Keratinocyte (primary cell): ENCODE results near the gene LANCL3. TPM values are rescaled to one million over a fixed set of nuclear protein-coding genes. Genes with fewer than 3 reads are reported as not detected.
"Not testable (repeated sequence)": the region's sequence is repeated elsewhere in the genome, so short reads cannot be mapped to it uniquely, and the experiment has no call there.

Experiments used
- DNase-seq: peaks from one replicate; pipeline ENCODE4 v3.0.0-alpha.2; 2011; ENCODE audit warnings: low read depth, missing footprints, low spot score
- FAIRE-seq: peaks from 2 replicates; lab custom pipeline; 2011; peaks lifted over from hg19 to GRCh38; lab: Jason Lieb, UNC
- H2AFZ ChIP-seq: 2 replicates; pipeline ENCODE4 v1.6.0; 2012; ENCODE audit warnings: low read length, control low read depth, inconsistent platforms; ENCODE audit not compliant: control insufficient read depth
- H3K27ac ChIP-seq: 2 replicates; pipeline ENCODE4 v1.5.1; 2011; ENCODE audit warnings: low read length; ENCODE audit not compliant: control insufficient read depth, insufficient read depth
- H3K27me3 ChIP-seq: 3 replicates; pipeline ENCODE4 v1.6.0; 2011; ENCODE audit warnings: low read length; ENCODE audit not compliant: control insufficient read depth, insufficient read depth; ENCODE audit errors: extremely low read depth
- H3K36me3 ChIP-seq, 2 experiments: 2 replicates in 1 of 2; 3 replicates in 1 of 2; pipeline ENCODE4 v1.5.1; 2011; ENCODE audit warnings: low read length in 2 of 2, mild to moderate bottlenecking in 1 of 2; ENCODE audit not compliant: control insufficient read depth in 2 of 2, insufficient read depth in 2 of 2; ENCODE audit errors: extremely low read depth in 1 of 2
- H3K4me1 ChIP-seq: 3 replicates; pipeline ENCODE4 v1.5.1; 2011; ENCODE audit warnings: low read length; ENCODE audit not compliant: control insufficient read depth, insufficient read depth; ENCODE audit errors: extremely low read depth
- H3K4me2 ChIP-seq: 3 replicates; pipeline ENCODE4 v1.6.0; 2011; ENCODE audit warnings: low read depth, low read length; ENCODE audit not compliant: control insufficient read depth, insufficient read depth; ENCODE audit errors: extremely low read depth
- H3K4me3 ChIP-seq, 3 experiments: fragments of 200-600 bp in 1 of 3; sonication (generic) in 1 of 3; 2 replicates in 2 of 3; 3 replicates in 1 of 3; pipeline ENCODE4 v1.5.1; 2011 to 2016; ENCODE audit warnings: low read length in 3 of 3, mild to moderate bottlenecking in 3 of 3, control low read depth in 2 of 3, inconsistent platforms in 1 of 3, low read depth in 1 of 3, mixed read lengths in 1 of 3, mixed run types in 1 of 3, moderate library complexity in 1 of 3; ENCODE audit not compliant: control insufficient read depth in 2 of 3, insufficient read depth in 2 of 3; ENCODE audit errors: extremely low read depth in 1 of 3
- H3K79me2 ChIP-seq: 2 replicates; pipeline ENCODE4 v1.6.0; 2012; ENCODE audit warnings: low read length; ENCODE audit not compliant: control insufficient read depth, insufficient read depth
- H3K9ac ChIP-seq: 3 replicates; pipeline ENCODE4 v1.6.0; 2011; ENCODE audit warnings: low read length; ENCODE audit not compliant: control insufficient read depth, insufficient read depth; ENCODE audit errors: extremely low read depth
- H3K9me1 ChIP-seq: 3 replicates; pipeline ENCODE4 v1.6.0; 2011; ENCODE audit warnings: low read length; ENCODE audit not compliant: control insufficient read depth, insufficient read depth; ENCODE audit errors: extremely low read depth
- H3K9me3 ChIP-seq: 2 replicates; pipeline ENCODE4 v1.5.1; 2012; ENCODE audit warnings: low read depth, low read length; ENCODE audit not compliant: control insufficient read depth
- H4K20me1 ChIP-seq: 3 replicates; pipeline ENCODE4 v1.6.0; 2011; ENCODE audit warnings: low read length; ENCODE audit not compliant: control insufficient read depth, insufficient read depth; ENCODE audit errors: extremely low read depth
- EZH2 ChIP-seq: IDR thresholded peaks from one replicate; pipeline ENCODE4 v1.6.1; 2012; ENCODE audit warnings: inconsistent platforms, mild to moderate bottlenecking, low read length, moderate library complexity
- dilution Hi-C: fragments of 300-500 bp; cut with MboI; formaldehyde crosslinking; loops from one replicate; pipeline ENCODE4 v1.7.0; 2020; ENCODE audit warnings: low sequenced_read_pairs; ENCODE audit not compliant: extremely low pct_ligation_motif_present
- polyA plus RNA-seq, 5 experiments: library from polyadenylated mRNA; depleted of rRNA in 3 of 5; stranded (reverse) in 3 of 5; stranded (forward) in 1 of 5; unstranded in 1 of 5; fragments of >200 nt; gene quantifications; 1 replicate in 1 of 5; 2 replicates in 3 of 5; 3 replicates in 1 of 5; pipeline versions ENCODE4 v1.2.1 to v1.2.3, GENCODE V29; 2011 to 2012; ENCODE audit warnings: missing spikeins in 2 of 5, low read depth in 1 of 5, low replicate concordance in 1 of 5
- TF ChIP-seq, protein P1 (sequence below), 3 experiments: IDR thresholded peaks in 1 of 3; conservative IDR thresholded peaks in 1 of 3; optimal IDR thresholded peaks in 1 of 3; 2 replicates in 2 of 3; 3 replicates in 1 of 3; pipeline versions ENCODE3 to v1.5.1; 2011; ENCODE audit warnings: low read length in 3 of 3, mild to moderate bottlenecking in 3 of 3, moderate library complexity in 2 of 3, control low read depth in 1 of 3, inconsistent platforms in 1 of 3; ENCODE audit not compliant: insufficient read depth in 2 of 3; ENCODE audit errors: extremely low read depth in 1 of 3

Gene LANCL3
- polyA plus RNA-seq, 1 donor (not counting 4 experiments of a cell fraction or from before 2014, with no cell fraction given), result 0.97 TPM

DNA sequence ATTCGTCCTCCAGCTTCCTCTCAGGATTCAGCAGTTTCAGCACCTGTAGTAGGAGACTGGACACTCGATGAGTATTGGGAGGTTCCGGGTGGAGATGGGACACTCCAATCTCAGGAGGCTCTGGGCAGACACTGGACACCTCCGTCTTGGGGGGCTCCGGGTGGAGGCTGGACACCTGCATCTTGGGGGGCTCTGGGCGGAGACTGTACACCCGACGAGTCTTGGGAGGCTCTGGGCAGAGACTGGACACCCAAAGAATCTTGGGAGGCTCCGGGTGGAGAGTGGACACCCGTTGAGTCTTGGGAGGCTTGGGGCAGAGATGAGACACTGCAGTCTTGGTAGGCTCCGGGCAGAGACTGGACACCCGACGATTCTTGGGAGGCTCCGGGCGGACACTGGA, 28.7 kb upstream of the LANCL3 start:
- H3K4me1 ChIP-seq, result no peaks in the 10 kb centered on the region
- H4K20me1 ChIP-seq, result no peaks in the 10 kb centered on the region
- no peaks in the 10 kb centered on the region for H3K27me3 ChIP-seq
- H3K9ac ChIP-seq, result no peak overlapping the region
- no peaks in the 10 kb centered on the region for H3K9me1 ChIP-seq
- DNase-seq (no peak), FAIRE-seq (no peak)
- no peaks in the 10 kb centered on the region for H3K9me3 ChIP-seq
- no peak overlapping the region for H3K4me3 ChIP-seq
- H3K36me3 ChIP-seq, result no peaks in the 10 kb centered on the region
- H3K27ac ChIP-seq, result no peak overlapping the region
- H3K4me2 ChIP-seq, result no peak overlapping the region
- no peak for TF ChIP-seq EZH2
- TF ChIP-seq, protein P1, sequence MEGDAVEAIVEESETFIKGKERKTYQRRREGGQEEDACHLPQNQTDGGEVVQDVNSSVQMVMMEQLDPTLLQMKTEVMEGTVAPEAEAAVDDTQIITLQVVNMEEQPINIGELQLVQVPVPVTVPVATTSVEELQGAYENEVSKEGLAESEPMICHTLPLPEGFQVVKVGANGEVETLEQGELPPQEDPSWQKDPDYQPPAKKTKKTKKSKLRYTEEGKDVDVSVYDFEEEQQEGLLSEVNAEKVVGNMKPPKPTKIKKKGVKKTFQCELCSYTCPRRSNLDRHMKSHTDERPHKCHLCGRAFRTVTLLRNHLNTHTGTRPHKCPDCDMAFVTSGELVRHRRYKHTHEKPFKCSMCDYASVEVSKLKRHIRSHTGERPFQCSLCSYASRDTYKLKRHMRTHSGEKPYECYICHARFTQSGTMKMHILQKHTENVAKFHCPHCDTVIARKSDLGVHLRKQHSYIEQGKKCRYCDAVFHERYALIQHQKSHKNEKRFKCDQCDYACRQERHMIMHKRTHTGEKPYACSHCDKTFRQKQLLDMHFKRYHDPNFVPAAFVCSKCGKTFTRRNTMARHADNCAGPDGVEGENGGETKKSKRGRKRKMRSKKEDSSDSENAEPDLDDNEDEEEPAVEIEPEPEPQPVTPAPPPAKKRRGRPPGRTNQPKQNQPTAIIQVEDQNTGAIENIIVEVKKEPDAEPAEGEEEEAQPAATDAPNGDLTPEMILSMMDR (optimal IDR thresholded peaks at IDR 0.05 in 1 of 3, IDR thresholded peaks at IDR 0.05 in 1 of 3, conservative IDR thresholded peaks at IDR 0.05 in 1 of 3; ENCODE audit: extremely low read depth in 1 of 3, insufficient read depth in 2 of 3, low read length in 3 of 3), result no peak
- H3K79me2 ChIP-seq, result no peaks in the 10 kb centered on the region
- no peak overlapping the region for H2AFZ ChIP-seq
- dilution Hi-C loops, result no loop called here

DNA sequence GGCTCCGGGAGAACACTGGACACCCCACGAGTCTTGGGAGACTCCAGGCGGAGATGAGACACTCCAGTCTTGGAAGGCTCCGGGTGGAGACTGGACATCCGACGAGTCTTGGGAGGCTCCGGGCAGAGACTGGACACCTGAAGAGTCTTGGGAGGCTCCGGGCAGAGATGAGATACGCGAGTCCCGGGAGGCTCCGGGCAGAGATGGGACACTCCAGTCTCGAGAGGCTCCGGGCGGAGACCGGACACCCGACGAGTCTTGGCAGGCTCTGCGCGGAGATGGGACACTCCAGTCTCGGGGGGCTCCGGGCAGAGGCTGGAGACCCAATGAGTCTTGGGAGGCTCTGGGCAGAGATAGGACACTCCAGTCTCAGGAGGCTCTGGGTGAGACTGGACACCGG, 28.1 kb upstream of the LANCL3 start:
- H3K9ac ChIP-seq, result no peak overlapping the region
- H4K20me1 ChIP-seq, result no peaks in the 10 kb centered on the region
- H3K27me3 ChIP-seq, result no peaks in the 10 kb centered on the region
- no peaks in the 10 kb centered on the region for H3K36me3 ChIP-seq
- no peaks in the 10 kb centered on the region for H3K79me2 ChIP-seq
- H3K4me3 ChIP-seq, result no peak overlapping the region
- no peak overlapping the region for H2AFZ ChIP-seq
- no peaks in the 10 kb centered on the region for H3K9me3 ChIP-seq
- DNase-seq (no peak), FAIRE-seq (no peak)
- TF ChIP-seq, protein P1 (optimal IDR thresholded peaks at IDR 0.05 in 1 of 3, IDR thresholded peaks at IDR 0.05 in 1 of 3, conservative IDR thresholded peaks at IDR 0.05 in 1 of 3; ENCODE audit: extremely low read depth in 1 of 3, insufficient read depth in 2 of 3, low read length in 3 of 3), result no peak
- TF ChIP-seq EZH2, result no peak
- dilution Hi-C loops, result no loop called here
- no peaks in the 10 kb centered on the region for H3K4me1 ChIP-seq
- H3K9me1 ChIP-seq, result no peaks in the 10 kb centered on the region
- H3K27ac ChIP-seq, result no peak overlapping the region
- H3K4me2 ChIP-seq, result no peak overlapping the region

DNA sequence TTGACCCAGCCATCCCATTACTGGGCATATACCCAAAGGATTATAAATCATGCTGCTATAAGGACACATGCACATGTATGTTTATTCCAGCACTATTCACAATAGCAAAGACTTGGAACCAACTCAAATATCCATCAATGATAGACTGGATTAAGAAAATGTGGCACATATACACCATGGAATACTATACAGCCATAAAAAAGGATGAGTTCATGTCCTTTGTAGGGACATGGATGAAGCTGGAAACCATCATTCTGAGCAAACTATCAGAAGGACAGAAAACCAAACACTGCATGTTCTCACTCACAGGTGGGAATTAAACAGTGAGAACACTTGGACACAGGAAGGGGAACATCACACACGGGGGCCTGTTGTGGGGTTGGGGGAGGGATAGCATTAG, 26.9 kb upstream of the LANCL3 start:
- DNase-seq, H3K9me1 ChIP-seq, H3K9ac ChIP-seq, H3K9me3 ChIP-seq, H3K4me1 ChIP-seq, H3K4me2 ChIP-seq, H2AFZ ChIP-seq, FAIRE-seq, H3K4me3 ChIP-seq, H4K20me1 ChIP-seq, H3K27ac ChIP-seq, H3K27me3 ChIP-seq, H3K79me2 ChIP-seq, dilution Hi-C loops, H3K36me3 ChIP-seq: not testable (repeated sequence)
